VCaP (cell line): ENCODE data around the gene MB.

ENCODE experiments used
- H3K27ac ChIP-seq: fragments of 450-650 bp; 2 replicates; pipeline ENCODE4 v1.5.1; 2017
- CTCF ChIP-seq: fragments of 450-650 bp; conservative IDR thresholded peaks from 2 replicates; pipeline ENCODE4 v1.5.1; 2017; ENCODE audit warnings: mild to moderate bottlenecking, moderate library complexity

The MB gene

GRCh38 chr22:35560366-35560765, 56.8 kb downstream of the MB start:
- no peak for TF ChIP-seq CTCF
- no peak overlapping the region for H3K27ac ChIP-seq

GRCh38 chr22:35559354-35560005, 57.6 kb downstream of the MB start:
- no peak overlapping the region for H3K27ac ChIP-seq
- TF ChIP-seq CTCF, result no peak

GRCh38 chr22:35558719-35559118, 58.4 kb downstream of the MB start:
- no peak overlapping the region for H3K27ac ChIP-seq
- no peak for TF ChIP-seq CTCF

- H3K27ac ChIP-seq, result no peak overlapping the region
- TF ChIP-seq CTCF, result no peak
Measured at GRCh38 chr22:35558031-35558430, 59.1 kb downstream of the MB start.
